Raji (cell line): Measurements from ENCODE around the gene KRTAP4-11.
"Not testable (repeated sequence)": the region's sequence is repeated elsewhere in the genome, so short reads cannot be mapped to it uniquely, and the experiment has no call there.

ENCODE experiments used
- POLR2A ChIP-seq: IDR thresholded peaks from 2 replicates; pipeline ENCODE4 v1.6.1; 2011; ENCODE audit warnings: low read depth, low read length, control low read depth; ENCODE audit not compliant: insufficient read depth

KRTAP4-11 gene

DNA sequence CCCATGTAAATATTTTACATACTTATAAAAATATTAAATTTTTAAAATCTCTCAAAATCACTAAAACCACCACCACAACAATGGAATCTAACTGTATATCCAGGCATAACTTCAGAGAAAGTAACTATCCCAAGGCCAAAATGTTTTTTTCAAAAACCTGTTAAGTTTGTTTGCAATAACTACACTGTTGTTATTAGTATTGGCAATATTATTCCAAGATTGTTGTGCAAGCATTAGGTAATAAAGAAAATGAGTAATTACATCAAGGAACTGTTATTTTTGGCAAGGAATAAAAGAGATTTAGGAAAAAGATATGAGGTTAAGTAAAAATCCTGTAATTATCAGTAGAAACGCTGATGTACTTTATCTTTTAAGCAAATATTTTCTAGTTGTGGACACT is 9.2 kb upstream of the KRTAP4-11 start:
- TF ChIP-seq POLR2A, result no peak

DNA sequence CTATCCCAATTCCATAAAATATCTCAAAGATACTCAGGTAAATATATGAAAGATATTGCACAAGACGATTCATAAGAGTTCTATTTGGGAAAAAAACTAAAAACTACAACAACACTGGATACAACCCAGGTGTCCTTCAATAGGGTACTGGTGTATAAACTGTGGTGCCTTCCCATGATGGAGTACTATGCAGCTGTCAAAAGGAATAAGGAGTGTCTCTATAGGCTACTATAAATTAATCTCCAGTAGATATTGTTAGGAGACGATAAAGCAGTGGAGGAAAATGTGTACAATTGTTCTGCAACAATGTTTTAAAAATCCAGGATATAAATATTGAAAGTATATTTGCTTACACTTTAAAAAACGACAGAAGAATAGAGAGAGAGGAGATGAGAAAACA is 8.2 kb upstream of the KRTAP4-11 start:
- no peak for TF ChIP-seq POLR2A

DNA sequence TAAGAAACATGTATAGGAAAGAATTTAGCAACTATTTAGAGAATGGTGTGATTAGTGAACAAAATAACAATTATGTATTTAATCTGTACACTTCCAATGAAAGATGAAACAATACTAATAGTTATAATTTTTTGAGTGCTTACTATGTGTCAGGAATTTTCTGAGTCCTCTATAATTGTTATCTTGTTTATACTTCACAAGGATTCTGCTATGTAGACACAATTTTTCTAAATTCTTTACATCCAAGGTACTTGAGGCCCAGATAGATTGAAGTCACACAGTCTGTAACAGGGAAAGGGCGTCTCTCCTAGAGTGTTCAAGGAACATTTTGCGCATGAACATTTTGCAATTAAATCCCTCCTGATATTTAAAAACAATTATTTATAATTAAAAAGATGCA is 6.9 kb upstream of the KRTAP4-11 start:
- no peak for TF ChIP-seq POLR2A

DNA sequence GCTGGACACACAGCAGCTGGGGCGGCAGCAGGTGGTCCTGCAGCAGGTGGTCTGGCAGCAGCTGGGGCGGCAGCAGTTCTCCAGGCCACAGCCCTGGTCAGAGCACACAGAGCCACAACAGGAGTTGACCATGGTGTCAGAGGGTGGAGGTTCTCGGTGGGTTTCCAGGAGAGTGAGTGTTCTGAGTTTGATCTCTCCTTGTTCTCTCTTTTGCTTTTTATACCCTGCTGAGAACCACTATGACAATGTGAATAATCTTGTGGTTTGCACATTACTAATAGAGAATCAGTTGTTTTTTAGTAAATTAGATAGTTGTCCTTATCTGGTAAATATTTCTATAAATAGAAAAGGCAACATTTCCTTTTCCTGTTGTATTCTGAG is 5.8 kb upstream of the KRTAP4-11 start, which contains the start of gene KRTAP4-12:
Gene KRTAP4-12 (minus strand): TSS at position 192 of the 381 bp plus-strand sequence. CDS start 60 bp downstream, at position 132.
- not testable (repeated sequence) for TF ChIP-seq POLR2A

DNA sequence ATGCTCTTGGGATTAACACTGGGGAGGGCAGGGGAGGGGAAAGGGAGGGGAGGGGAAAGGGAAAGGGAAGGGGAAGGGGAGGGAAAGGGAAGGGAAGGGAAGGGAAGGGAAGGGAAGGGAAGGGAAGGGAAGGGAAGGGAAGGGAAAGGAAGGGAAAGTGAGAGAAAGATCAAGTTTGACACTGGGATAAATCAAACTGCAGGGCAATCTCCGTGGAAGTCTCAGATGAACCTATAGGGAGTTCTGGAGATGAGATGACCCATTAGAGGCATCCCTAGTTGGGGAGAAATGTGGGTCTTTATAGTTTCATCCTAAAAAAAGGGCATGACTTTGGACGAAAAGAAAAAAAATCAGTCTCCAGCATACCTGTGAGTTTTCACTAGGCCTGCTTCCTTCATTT is 3.6 kb upstream of the KRTAP4-11 start:
- TF ChIP-seq POLR2A, result no peak

DNA sequence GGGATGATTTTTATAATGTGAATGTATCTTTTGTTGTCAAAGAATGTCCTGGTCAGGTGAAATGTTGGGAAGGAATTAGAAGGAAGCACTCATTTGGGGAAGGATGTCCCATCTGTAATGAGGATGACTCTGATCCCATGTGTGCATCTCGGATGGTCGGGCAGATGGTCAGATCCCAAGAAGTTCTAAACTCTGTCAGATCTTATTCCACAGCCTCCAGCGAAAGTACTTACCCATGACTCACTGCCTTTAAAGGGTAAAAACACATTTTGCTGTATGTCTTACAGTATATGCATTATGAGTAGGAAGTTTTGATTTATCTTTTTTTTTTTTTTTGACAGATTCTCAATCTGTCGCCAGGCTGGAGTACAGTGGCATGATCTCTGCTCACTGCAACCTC is 548 bp upstream of the KRTAP4-11 start:
- no peak for TF ChIP-seq POLR2A

DNA sequence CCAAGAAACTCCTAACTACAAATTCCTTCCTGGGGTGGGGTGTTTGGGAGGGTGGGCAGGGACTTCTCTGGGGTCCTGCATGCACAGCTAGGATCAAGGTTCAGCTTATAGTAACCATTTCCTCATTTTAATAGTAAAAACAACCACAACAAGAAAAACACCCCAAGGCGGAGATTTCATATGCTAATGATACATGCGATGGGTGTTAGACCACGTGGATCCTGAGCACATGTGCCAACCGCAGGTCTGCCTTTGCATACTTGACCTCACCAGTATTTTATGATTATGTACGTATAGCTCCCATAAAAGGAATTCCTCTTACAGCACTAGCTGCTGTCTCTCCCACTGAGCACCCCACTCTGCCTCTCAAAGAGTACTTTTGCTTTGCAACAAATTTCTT is 1.9 kb downstream of the KRTAP4-11 start:
- TF ChIP-seq POLR2A, result no peak

DNA sequence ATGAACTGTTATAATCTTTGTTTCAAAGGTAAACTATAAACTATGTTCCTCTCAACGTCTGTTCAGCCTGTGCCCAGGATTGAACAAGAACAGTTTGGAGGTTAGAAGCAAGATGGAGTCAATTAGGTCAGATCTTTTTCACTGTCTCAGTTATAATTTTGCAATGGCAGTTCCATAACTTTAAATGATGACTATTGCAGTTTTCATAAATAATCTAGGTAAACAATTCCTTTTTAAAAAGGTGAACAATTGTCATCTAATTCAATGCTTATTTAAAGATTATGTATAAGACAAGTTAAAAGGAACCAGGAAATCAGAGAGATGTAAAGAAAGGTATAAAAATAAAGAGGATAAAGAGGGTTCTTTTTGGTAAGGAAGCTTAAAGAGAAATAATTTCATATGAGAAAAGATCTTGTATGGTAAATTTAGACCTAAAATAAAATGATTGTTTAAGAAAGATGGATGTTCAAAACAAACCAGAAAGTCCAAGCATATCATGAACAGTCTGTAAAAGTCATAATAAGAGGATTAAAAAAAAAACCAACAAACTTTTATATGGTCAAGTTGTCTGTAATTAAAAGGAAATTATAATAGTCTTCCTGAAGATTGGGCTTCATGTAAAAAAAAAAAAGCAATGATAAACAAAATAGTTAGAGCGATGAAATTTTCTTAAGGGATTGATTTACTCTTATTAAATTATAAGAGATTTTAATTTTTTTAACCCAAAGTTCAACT is 6.9 kb downstream of the KRTAP4-11 start:
- TF ChIP-seq POLR2A, result no peak

DNA sequence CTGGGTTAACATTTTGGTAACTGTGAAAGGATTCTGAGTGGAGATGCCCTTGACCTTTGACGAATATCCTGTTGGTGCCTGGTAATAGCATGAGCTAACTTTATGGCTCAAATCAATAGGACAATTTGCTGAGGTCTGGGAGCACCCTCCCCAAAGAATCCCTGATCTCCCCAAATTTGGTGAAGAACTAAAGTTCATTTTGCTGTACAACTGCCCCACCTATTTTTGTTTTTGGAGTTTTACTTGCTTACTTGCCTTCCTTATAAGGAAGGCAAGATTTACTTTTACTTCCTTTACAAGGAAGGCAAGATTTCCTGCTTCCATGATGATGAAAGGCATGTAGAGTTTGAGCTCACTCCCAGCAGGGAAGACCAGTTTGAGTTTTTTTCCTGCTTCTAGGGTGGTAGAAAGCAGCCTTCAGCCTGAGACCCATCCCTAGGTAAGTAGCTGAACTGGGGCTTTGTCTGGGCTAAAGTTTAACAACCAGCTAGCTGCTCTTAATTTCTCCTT is 10.2 kb downstream of the KRTAP4-11 start:
- TF ChIP-seq POLR2A, result no peak

DNA sequence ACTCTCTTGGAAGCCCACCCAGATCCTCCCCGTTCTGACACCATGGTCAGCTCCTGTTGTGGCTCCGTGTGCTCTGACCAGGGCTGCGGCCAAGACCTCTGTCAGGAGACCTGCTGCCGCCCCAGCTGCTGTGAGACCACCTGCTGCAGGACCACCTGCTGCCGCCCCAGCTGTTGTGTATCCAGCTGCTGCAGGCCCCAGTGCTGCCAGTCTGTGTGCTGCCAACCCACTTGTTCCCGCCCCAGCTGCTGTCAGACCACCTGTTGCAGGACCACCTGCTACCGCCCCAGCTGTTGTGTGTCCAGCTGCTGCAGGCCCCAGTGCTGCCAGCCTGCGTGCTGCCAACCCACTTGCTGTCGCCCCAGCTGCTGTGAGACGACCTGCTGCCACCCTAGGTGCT is 12.8 kb downstream of the KRTAP4-11 start, which contains the start of gene KRTAP4-9:
Gene KRTAP4-9 (plus strand): TSS at position 43 of the 400 bp plus-strand sequence. CDS start 0 bp downstream, at position 43.
- not testable (repeated sequence) for TF ChIP-seq POLR2A

DNA sequence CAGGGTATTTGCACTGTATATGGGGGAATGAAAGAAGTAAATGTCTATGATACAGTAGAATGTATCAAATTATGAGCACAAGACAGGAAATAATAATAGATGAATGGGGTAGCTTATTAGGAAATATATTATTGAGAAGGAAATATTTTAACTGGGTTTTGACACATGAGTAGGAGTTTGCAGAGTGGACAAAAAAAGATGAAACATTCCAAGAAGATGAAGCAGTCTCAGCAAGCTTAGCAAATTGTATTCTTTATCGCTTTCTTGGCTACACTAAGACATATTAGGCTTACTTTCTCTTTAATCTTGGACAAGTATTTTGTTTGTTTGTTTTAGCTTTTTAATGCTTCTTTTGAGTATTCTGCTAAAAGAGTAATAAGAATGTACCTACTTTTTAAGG is 14.3 kb downstream of the KRTAP4-11 start:
- TF ChIP-seq POLR2A, result no peak

DNA sequence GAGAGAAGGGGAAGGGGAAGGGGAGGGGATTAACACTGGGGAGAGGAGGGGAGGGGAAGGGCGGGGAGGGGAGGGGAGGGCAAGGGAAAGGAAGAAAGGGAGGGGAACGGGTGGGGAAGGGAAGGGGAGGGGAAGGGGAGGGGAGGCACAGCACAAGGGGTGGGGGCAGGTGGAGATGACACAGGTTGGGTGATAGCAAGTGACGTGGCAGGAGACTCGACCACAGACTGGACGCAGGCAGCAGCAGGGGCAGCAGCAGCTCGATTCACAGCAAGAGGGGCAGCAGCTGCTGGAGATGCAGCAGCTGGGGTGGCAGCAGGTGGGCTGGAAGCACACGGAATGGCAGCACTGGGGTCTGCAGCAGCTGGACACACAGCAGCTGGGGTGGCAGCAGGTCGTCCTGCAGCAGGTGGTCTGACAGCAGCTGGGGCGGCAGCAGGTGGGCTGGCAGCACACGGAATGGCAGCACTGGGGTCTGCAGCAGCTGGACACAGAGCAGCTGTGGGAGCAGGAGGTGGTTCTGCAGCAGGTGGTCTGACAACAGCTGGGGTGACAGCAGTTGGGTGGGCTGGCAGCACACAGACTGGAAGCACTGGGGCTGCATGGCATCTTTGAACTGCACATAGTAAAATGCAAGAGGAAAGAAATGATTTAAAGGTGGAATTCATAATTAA is 16.4 kb downstream of the KRTAP4-11 start, which contains the start of gene KRTAP4-16:
Gene KRTAP4-16 (minus strand): TSS at position 624 of the 674 bp plus-strand sequence. CDS start 0 bp downstream, at position 624.
- no peak for TF ChIP-seq POLR2A

DNA sequence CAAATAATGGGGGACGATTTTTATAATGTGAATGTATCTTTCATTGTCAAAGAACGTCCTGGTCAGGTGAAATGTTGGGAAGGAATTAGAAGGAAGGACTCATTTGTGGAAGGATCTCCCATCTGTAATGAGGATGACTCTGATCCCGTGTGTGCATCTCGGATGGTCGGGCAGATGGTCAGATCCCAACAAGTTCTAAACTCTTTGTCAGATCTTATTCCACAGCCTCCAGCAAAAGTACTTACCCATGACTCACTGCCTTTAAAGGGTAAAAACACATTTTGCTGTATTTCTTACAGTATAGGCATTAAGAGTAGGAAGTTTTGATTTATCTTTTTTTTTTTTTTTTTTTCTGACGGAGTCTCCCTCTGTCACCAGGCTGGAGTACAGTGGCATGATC is 19.7 kb downstream of the KRTAP4-11 start:
- no peak for TF ChIP-seq POLR2A

DNA sequence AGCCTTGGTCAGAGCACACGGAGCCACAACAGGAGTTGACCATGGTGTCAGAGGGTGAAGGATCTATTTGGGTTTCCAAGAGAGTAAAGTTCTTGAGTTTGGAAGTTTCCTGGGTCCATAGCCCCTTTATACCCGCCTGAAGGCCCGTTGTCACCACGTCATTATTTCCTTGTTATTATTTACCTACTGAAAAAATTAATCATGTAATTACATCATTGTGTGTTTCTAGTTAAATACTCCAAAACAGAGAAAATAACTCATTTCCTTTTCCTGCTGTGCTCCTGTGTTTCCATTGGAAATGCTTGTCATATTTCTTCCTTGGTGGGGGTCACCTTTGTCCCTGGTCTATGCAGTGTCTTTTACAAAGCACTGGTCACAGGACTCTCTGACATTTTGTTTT is 20.1 kb downstream of the KRTAP4-11 start, which contains the start of gene KRTAP4-8:
Gene KRTAP4-8 (minus strand): TSS at position 101 of the 400 bp plus-strand sequence. CDS start 58 bp downstream, at position 43.
- no peak for TF ChIP-seq POLR2A

DNA sequence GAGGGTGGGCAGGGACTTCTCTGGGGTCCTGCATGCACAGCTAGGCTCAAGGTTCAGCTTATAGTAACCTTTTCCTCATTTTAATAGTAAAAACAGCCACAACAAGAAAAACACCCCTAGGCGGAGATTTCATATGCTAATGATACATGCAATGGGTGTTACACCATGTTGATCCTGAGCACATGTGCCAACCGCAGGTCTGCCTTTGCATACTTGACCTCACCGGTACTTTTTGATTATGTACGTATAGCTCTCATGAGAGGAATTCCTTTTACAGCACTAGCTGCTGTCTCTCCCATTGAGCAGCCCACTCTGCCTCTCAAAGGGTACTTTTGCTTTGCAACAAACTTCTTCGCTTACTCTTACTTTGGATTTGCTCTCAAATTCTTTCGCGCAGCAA is 22.1 kb downstream of the KRTAP4-11 start:
- no peak for TF ChIP-seq POLR2A
